GM12874 (cell line): Measurements from ENCODE around the gene VAV2.

Source experiments
- CTCF ChIP-seq: IDR thresholded peaks from 2 replicates; pipeline ENCODE4 v1.5.1; 2011; ENCODE audit warnings: low read depth, mild to moderate bottlenecking, control low read depth, low read length, moderate library complexity; ENCODE audit not compliant: insufficient read depth

VAV2 gene

GRCh38 chr9:133904346-133905090 is 87.6 kb downstream of the VAV2 start:
- no peak for TF ChIP-seq CTCF

GRCh38 chr9:133901184-133901835 is 90.8 kb downstream of the VAV2 start:
- no peak for TF ChIP-seq CTCF

GRCh38 chr9:133897675-133898074 is 94.4 kb downstream of the VAV2 start:
- TF ChIP-seq CTCF = no peak

- TF ChIP-seq CTCF = no peak
These were observed 96.8 kb downstream of the VAV2 start for GRCh38 chr9:133895335-133895734.

GRCh38 chr9:133894377-133895321 is 97.5 kb downstream of the VAV2 start:
- TF ChIP-seq CTCF = no peak

- no peak for TF ChIP-seq CTCF
These were observed 98.7 kb downstream of the VAV2 start for GRCh38 chr9:133893191-133893994.
